GM21381 (cell line): ENCODE measurements around the gene TLE2.
"Not testable (repeated sequence)": the region's sequence is repeated elsewhere in the genome, so short reads cannot be mapped to it uniquely, and the experiment has no call there.

Source experiments
- ATAC-seq: cut with Tn5 transposase; IDR thresholded peaks from one replicate; pipeline ENCODE4 v1.9.1; 2021; ENCODE audit warnings: mild to moderate bottlenecking, moderate library complexity; ENCODE audit not compliant: unreplicated experiment

TLE2 gene

DNA sequence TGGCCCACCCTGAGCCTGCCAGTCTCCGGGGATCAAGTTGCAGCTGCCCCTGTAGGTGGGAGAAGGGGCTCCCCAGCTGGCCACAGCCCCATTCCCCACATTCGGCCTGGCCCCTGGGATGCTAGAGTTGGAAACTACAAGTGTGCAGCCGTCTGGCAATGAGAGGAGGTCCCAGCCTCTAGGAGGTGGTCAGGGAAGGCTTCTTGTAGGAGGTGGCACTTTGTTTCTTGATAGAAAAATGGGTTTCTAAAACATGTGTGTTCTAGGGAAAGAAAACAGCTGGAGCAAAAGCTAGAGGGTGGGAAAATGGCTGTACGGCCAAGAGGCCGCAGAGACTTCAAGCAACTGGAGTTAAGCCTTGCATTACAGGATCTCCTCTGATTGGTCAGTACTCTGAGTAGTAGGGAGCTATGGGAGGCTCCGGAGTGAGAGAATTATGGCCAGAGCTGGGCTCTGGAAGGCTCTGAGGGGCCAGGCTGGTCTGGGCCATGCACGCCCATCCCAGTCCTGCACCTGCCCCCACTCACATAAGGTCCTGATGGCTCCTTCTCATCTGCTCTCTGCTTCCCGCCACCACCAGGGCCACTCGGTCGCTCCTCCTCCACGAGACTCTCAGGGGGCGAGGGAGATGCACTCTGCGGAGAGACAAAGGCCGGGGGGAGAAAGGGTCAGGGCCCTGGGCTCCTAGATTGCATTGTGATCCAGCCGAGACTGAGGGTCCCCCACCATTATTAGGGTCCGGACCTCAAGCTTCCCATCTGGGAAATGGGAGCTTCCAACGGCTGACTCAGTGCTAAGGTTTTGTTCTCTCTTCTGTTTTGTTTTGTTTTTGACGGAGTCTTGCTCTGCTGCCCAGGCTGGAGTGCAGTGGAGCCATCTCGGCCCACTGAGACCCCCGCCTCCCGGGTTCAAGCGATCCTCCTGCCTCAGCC is 13.7 kb downstream of the TLE2 start:
- no peak for ATAC-seq

DNA sequence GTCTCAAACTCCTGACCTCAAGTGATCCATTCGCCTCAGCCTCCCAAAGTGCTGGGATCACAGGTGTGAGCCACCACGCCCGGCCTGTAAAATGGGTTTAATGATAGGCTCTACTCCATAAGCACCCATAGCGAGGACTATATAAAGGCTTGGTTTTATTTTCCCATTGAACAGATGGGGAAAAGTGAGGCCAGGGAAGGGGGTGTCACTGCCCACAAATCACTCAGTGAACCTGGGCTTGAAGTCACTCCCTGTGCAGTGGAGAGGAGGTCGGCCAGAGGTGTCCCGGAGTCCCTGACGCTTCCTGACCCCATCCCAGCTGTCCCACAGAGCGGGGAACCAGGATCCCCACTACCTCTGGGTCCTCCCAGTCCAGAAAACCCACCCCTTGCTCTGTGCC is 14.9 kb downstream of the TLE2 start:
- no peak for ATAC-seq

- ATAC-seq = no peak
These were observed 15.8 kb downstream of the TLE2 start for GRCh38 chr19:3013263-3013725.

- ATAC-seq = no peak
These were observed 16.3 kb downstream of the TLE2 start for GRCh38 chr19:3012621-3013262.

- ATAC-seq = not testable (repeated sequence)
These were observed 17.0 kb downstream of the TLE2 start for GRCh38 chr19:3012059-3012458.

- ATAC-seq = no peak
These were observed 18.2 kb downstream of the TLE2 start for GRCh38 chr19:3010871-3011270.

- no peak for ATAC-seq
These were observed 20.1 kb downstream of the TLE2 start for GRCh38 chr19:3008994-3009393.

DNA sequence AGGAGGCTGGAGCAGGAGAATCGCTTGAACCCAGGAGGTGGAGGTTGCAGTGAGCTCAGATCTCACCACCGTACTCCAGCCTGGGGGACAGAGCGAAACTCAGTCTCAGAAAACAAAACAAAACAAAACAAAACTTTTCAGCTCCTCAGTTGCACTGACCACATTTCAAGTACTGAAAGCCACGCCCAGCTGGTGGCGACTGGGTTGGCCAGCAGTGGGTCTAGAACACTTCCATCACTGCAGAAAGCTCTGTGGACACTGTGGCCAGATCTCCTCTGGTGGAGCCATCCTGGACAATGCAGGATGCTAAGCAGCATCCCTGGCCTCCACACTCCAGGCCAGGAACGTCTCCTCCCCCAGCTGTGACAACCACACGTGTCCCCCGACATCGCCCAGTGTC is 21.1 kb downstream of the TLE2 start:
- no peak for ATAC-seq

- no peak for ATAC-seq
These were observed 22.9 kb downstream of the TLE2 start for GRCh38 chr19:3006075-3006767.

DNA sequence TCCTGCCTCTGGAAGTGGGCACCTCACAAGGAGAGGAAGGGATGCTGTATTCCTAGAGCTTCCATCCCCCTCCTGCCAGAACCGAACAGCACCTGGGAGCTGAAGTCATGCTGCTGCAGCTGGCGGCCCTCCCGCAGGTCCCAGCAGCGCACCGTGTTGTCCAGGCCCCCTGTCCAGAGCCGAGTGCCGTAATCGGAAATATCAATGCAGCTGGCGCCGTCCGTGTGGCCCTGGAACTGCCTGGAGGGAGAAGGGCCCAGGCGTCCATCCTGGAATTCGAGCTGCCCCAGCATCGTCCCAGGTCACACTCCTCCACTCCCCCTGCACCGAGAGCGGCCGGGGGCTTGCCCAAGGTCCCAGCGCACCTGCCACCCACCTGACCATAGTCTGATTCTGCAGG is 23.7 kb downstream of the TLE2 start:
- ATAC-seq = no peak

GRCh38 chr19:3004522-3004921 is 24.6 kb downstream of the TLE2 start:
- no peak for ATAC-seq

- ATAC-seq = no peak
These were observed 26.0 kb downstream of the TLE2 start for GRCh38 chr19:3003046-3003445.

DNA sequence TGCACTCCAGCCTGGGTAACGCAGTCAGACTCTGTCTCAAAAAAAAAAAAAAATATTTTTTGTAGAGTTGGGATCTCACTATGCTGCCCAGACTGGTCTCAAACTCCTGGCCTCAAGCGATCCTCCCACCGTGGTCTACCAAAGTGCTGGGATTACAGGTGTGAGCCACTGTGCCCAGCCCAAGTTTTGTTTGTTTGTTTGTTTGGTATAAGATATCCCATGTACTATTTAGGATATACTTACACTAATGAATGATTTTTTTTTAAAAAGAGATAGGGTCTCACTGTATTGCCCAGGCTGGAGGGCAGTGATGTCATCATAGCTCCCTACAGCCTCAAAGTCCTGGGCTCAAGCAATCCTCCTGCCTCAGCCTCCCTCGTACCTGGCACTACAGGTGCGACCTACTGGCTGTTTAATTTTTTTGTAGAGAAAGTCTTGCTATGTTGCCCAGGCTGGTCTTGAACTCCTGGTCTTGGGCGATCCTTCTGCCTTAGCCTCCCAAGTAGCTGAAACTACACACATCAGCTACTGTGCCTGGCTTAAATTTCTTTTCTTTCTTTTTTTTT is 27.8 kb downstream of the TLE2 start:
- no peak for ATAC-seq

DNA sequence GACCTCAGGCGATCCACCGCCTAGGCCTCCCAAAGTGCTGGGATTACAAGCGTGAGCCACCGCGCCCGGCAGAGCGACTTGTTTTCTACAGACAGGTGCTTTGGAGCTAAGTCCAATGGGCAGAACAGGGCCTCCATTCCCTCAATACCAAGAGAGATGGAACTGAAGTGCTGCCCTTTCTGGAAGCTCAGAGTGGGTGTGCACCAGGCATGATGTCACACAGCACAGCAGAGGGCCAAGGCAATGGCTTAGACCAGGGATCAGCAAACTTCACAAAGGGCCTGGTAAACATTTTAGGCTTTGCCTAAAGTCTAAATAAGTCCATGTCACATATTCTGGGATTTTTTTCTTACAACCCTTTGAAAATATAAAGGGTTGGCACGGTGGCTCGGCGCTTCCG is 30.4 kb downstream of the TLE2 start:
- no peak for ATAC-seq

- ATAC-seq = no peak
These were observed 31.4 kb downstream of the TLE2 start for GRCh38 chr19:2997720-2998119.

GRCh38 chr19:2994588-2995131 is 34.4 kb downstream of the TLE2 start:
- ATAC-seq = no peak

- no peak for ATAC-seq
These were observed 35.5 kb downstream of the TLE2 start for GRCh38 chr19:2993579-2993978.

- ATAC-seq = no peak
These were observed 36.1 kb downstream of the TLE2 start for GRCh38 chr19:2992958-2993357.

DNA sequence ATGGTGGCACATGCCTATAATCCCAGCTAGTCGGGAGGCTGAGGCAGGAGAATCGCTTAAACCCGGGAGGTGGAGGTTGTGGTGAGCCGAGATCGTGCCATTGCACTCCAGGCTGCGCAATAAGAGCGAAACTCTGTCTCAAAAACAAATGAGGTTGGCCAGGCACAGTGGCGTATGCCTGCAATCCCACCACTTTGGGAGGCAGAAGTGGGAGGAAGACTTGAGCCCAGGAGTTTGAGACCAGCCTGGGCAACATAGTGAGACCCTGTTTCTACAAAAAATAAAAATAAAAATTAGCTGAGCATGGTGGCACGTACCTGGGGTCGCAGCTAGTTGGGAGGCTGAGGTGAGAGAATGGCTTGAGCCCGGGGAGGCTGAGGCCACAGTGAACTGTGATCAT is 36.7 kb downstream of the TLE2 start:
- ATAC-seq = not testable (repeated sequence)

- no peak for ATAC-seq
These were observed 39.7 kb downstream of the TLE2 start for GRCh38 chr19:2989236-2989946.
